Erythroblast (primary cell): Measurements from ENCODE around the gene MED25.

Source experiments
- GATA1 ChIP-seq: IDR thresholded peaks from 2 replicates; pipeline ENCODE4 v1.6.1; 2011; ENCODE audit warnings: low read depth, mild to moderate bottlenecking, control low read depth, low read length, moderate library complexity
- POLR2A ChIP-seq: IDR thresholded peaks from 2 replicates; pipeline ENCODE4 v1.6.1; 2011; ENCODE audit warnings: mild to moderate bottlenecking, low read length

GRCh38 chr19:49811328-49811727 is 6.8 kb upstream of the MED25 start:
- TF ChIP-seq POLR2A, result no peak
- TF ChIP-seq GATA1, result no peak
